SK-N-SH (cell line): ENCODE data around the gene ADCY1. TPM values are rescaled to one million over a fixed set of nuclear protein-coding genes. Genes with fewer than 3 reads are reported as not detected.

ENCODE experiments used
- CTCF ChIA-PET: fragments of 300-600, 350-600 bp; formaldehyde crosslinking; extraction: SDS; loops from one replicate; lab custom pipeline; 2021; lab: Yijun Ruan, JAX
- POLR2A ChIA-PET: fragments of 350-600 bp; sonication (Branson Sonifier 250); formaldehyde crosslinking; extraction: SDS; loops from one replicate; lab custom pipeline; 2020; ENCODE audit warnings: antibody characterized with exemption, inconsistent platforms; lab: Yijun Ruan, JAX
- DNase-seq: peaks from one replicate; pipeline ENCODE4 v3.0.0; 2012
- H2AFZ ChIP-seq: fragments of 200-600 bp; sonication (generic); 2 replicates; pipeline ENCODE4 v1.8.1; 2016; ENCODE audit warnings: antibody characterized with exemption, mild to moderate bottlenecking, low read depth
- H3F3A ChIP-seq: fragments of 200-600 bp; sonication (generic); replicated peaks from 2 replicates; pipeline ENCODE3; 2016; ENCODE audit warnings: antibody characterized with exemption, mild to moderate bottlenecking; ENCODE audit not compliant: insufficient read depth
- H3K27ac ChIP-seq, 2 experiments: fragments of 200-500 bp in 1 of 2; fragments of 200-600 bp in 1 of 2; sonication (Bioruptor generic) in 1 of 2; sonication (generic), shearing (Covaris generic) in 1 of 2; 2 replicates each; pipeline versions ENCODE4 v1.5.1 to v1.6.1; 2014 to 2016; ENCODE audit warnings: low read depth in 2 of 2, inconsistent platforms in 1 of 2, low read length in 1 of 2, mild to moderate bottlenecking in 1 of 2, mixed read lengths in 1 of 2
- H3K27me3 ChIP-seq: fragments of 200-600 bp; sonication (generic), shearing (Covaris generic); 2 replicates; pipeline ENCODE4 v1.6.1; 2016; ENCODE audit warnings: mixed run types; ENCODE audit not compliant: insufficient read depth
- H3K36me3 ChIP-seq, 2 experiments: fragments of 200-500 bp in 1 of 2; fragments of 200-600 bp in 1 of 2; sonication (Bioruptor generic) in 1 of 2; sonication (generic) in 1 of 2; replicated peaks in 1 of 2; 2 replicates each; pipeline versions ENCODE3 to v1.5.1; 2014 to 2016; ENCODE audit warnings: low read length in 1 of 2, mild to moderate bottlenecking in 1 of 2; ENCODE audit not compliant: insufficient read depth in 2 of 2, control insufficient read depth in 1 of 2
- H3K4me1 ChIP-seq, 2 experiments: fragments of 200-500 bp in 1 of 2; fragments of 200-600 bp in 1 of 2; sonication (Bioruptor generic) in 1 of 2; sonication (generic), shearing (Covaris generic) in 1 of 2; 2 replicates each; pipeline versions ENCODE4 v1.5.1 to v1.6.1; 2014 to 2016; ENCODE audit warnings: low read depth in 1 of 2, low read length in 1 of 2, mixed run types in 1 of 2; ENCODE audit not compliant: insufficient read depth in 2 of 2, control insufficient read depth in 1 of 2
- H3K4me2 ChIP-seq: fragments of 200-600 bp; sonication (generic), shearing (Covaris generic); 2 replicates; pipeline ENCODE4 v1.6.1; 2017; ENCODE audit warnings: mixed run types
- H3K4me3 ChIP-seq, 2 experiments: fragments of 200-500 bp in 1 of 2; fragments of 200-600 bp in 1 of 2; sonication (Bioruptor generic) in 1 of 2; sonication (generic), shearing (Covaris generic) in 1 of 2; 2 replicates each; pipeline versions ENCODE4 v1.5.1 to v1.8.1; 2014 to 2016; ENCODE audit warnings: low read depth in 2 of 2, inconsistent platforms in 1 of 2, low read length in 1 of 2, mild to moderate bottlenecking in 1 of 2, mixed read lengths in 1 of 2, moderate library complexity in 1 of 2
- H3K79me2 ChIP-seq: fragments of 200-600 bp; sonication (generic); 2 replicates; pipeline ENCODE4 v1.8.1; 2017; ENCODE audit warnings: mild to moderate bottlenecking; ENCODE audit not compliant: insufficient read depth
- H3K9ac ChIP-seq: fragments of 200-600 bp; sonication (generic); 2 replicates; pipeline ENCODE4 v1.6.1; 2017; ENCODE audit warnings: mixed run types
- H3K9me2 ChIP-seq: fragments of 200-600 bp; sonication (generic); 2 replicates; pipeline ENCODE4 v1.6.1; 2017; ENCODE audit warnings: mixed run types
- H3K9me3 ChIP-seq: fragments of 200-600 bp; sonication (generic); 2 replicates; pipeline ENCODE4 v1.6.1; 2017; ENCODE audit warnings: mixed run types, mild to moderate bottlenecking, moderate library complexity
- H4K20me1 ChIP-seq: fragments of 200-600 bp; sonication (generic); 2 replicates; pipeline ENCODE4 v1.6.1; 2017; ENCODE audit warnings: mild to moderate bottlenecking, mixed run types; ENCODE audit not compliant: insufficient read depth
- ELF1 ChIP-seq: IDR thresholded peaks from 2 replicates; pipeline ENCODE4 v1.4.0; 2012
- EP300 ChIP-seq, 2 experiments: IDR thresholded peaks; 2 replicates each; pipeline versions ENCODE4 v1.4.0 to v1.6.1; 2012; ENCODE audit warnings: borderline replicate concordance in 1 of 2, low read depth in 1 of 2, low read length in 1 of 2
- FOSL2 ChIP-seq: IDR thresholded peaks from 2 replicates; pipeline ENCODE4 v1.4.0; 2012; ENCODE audit warnings: low read depth, mild to moderate bottlenecking, moderate library complexity, borderline replicate concordance
- FOXJ3 ChIP-seq: sonication (generic); formaldehyde crosslinking; IDR thresholded peaks from 2 replicates; pipeline ENCODE4 v1.5.1; 2020; ENCODE audit warnings: mild to moderate bottlenecking, missing genetic modification reagents
- GATA2 ChIP-seq: sonication (generic); formaldehyde crosslinking; IDR thresholded peaks from 2 replicates; pipeline ENCODE4 v1.5.0; 2020; ENCODE audit warnings: mild to moderate bottlenecking, missing genetic modification reagents
- NRF1 ChIP-seq: IDR thresholded peaks from 2 replicates; pipeline ENCODE4 v1.6.1; 2012; ENCODE audit warnings: low read depth, mild to moderate bottlenecking, low read length
- POLR2AphosphoS5 ChIP-seq: IDR thresholded peaks from 2 replicates; pipeline ENCODE4 v1.6.1; 2012; ENCODE audit warnings: low read depth, low read length
- RCOR1 ChIP-seq: fragments of 150-350 bp; IDR thresholded peaks from 2 replicates; pipeline ENCODE4 v1.6.1; 2017; ENCODE audit warnings: antibody characterized with exemption, low read length
- RFX5 ChIP-seq: IDR thresholded peaks from 2 replicates; pipeline ENCODE4 v1.6.1; 2012; ENCODE audit warnings: mild to moderate bottlenecking, improper control_type of control experiment, low read length
- RXRA ChIP-seq: IDR thresholded peaks from 2 replicates; pipeline ENCODE4 v1.4.0; 2012; ENCODE audit warnings: low read depth, mild to moderate bottlenecking, borderline replicate concordance
- TAF1 ChIP-seq: IDR thresholded peaks from 2 replicates; pipeline ENCODE4 v1.6.1; 2012; ENCODE audit warnings: low read depth, mild to moderate bottlenecking, low read length, moderate library complexity, borderline replicate concordance
- TCF12 ChIP-seq: IDR thresholded peaks from 2 replicates; pipeline ENCODE4 v1.4.0; 2012
- WGBS: methylation state at CpG from one replicate; pipeline ENCODE4 v1.1.6; 2017; ENCODE audit warnings: low lambda C conversion rate; 5-methylcytosine and 5-hydroxymethylcytosine counted together
- polyA plus RNA-seq, 3 experiments: library from polyadenylated mRNA; depleted of rRNA; stranded (reverse); fragments of >200 nt; gene quantifications; 2 replicates each; pipeline ENCODE4 v1.2.3, GENCODE V29; 2012
- TF ChIP-seq, protein P1 (sequence below): fragments of 150-350 bp; IDR thresholded peaks from 2 replicates; pipeline ENCODE4 v1.6.1; 2017; ENCODE audit warnings: antibody characterized with exemption, low read length, low read depth, borderline replicate concordance
- TF ChIP-seq, protein P2 (sequence below): IDR thresholded peaks from 2 replicates; pipeline ENCODE4 v1.4.0; 2012; ENCODE audit warnings: low read depth, borderline replicate concordance
- TF ChIP-seq, protein P3 (sequence below): fragments of 200-600 bp; sonication (generic); IDR thresholded peaks from 2 replicates; pipeline ENCODE4 v1.6.1; 2017; ENCODE audit warnings: antibody characterized with exemption, mild to moderate bottlenecking, moderate library complexity
- TF ChIP-seq, protein P4 (sequence below): IDR thresholded peaks from 2 replicates; pipeline ENCODE4 v1.6.1; 2012; ENCODE audit warnings: mild to moderate bottlenecking, low read depth, low read length, moderate library complexity
- TF ChIP-seq, protein P5 (sequence below): fragments of 150-350 bp; IDR thresholded peaks from 2 replicates; pipeline ENCODE4 v1.6.1; 2016; ENCODE audit warnings: mild to moderate bottlenecking, low read depth, low read length
- TF ChIP-seq, protein P6 (sequence below): IDR thresholded peaks from 2 replicates; pipeline ENCODE4; 2012

ADCY1 gene
- polyA plus RNA-seq, 1 of the 3 experiments (the other 2 are of a cell fraction), result 0.16 TPM

DNA sequence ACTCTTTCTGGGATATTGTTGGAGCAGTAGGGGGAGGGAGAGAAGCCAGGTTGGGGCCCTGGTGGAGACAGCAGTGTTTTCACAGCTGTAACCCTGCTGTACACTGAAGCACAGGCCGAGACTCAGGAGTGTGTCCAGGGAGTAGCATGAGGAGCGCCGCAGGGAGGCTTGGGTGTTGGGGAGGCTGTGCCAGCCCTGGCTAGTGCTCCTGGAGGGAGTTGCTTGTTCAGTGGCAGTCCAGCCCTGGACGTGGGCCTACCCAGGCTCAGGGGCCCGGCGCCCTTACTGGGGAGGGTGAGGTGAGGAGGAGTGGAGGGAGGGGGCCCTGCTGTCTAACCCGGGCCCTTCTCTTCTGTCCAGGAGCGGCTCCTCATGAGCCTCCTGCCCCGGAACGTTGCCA, 35.9 kb downstream of the ADCY1 start:
- H3K4me1 ChIP-seq, result peaks cover 0 to 3% of the 10 kb centered on the region in 2 experiments; a peak in 1 of 4 replicates
- H3K36me3 ChIP-seq, result no peaks in the 10 kb centered on the region
- no peaks in the 10 kb centered on the region for H3F3A ChIP-seq
- H3K4me2 ChIP-seq, result no peak overlapping the region
- H3K9me2 ChIP-seq, result 0 out of 2 replicates have a peak, but pooled peaks cover 4% of the 10 kb centered on the region
- H3K4me3 ChIP-seq, result no peak overlapping the region
- no peaks in the 10 kb centered on the region for H3K79me2 ChIP-seq
- H4K20me1 ChIP-seq, result no peaks in the 10 kb centered on the region
- H2AFZ ChIP-seq, result no peak overlapping the region
- TF ChIP-seq TCF12 (no peak), EP300 (IDR thresholded peaks at IDR 0.05; ENCODE audit: borderline replicate concordance in 1 of 2, low read depth in 1 of 2, low read length in 1 of 2) (no peak), FOXJ3 (CRISPR knock-in tag) (no peak), RXRA (no peak), GATA2 (CRISPR knock-in tag) (no peak), POLR2AphosphoS5 (no peak)
- TF ChIP-seq, protein P1, sequence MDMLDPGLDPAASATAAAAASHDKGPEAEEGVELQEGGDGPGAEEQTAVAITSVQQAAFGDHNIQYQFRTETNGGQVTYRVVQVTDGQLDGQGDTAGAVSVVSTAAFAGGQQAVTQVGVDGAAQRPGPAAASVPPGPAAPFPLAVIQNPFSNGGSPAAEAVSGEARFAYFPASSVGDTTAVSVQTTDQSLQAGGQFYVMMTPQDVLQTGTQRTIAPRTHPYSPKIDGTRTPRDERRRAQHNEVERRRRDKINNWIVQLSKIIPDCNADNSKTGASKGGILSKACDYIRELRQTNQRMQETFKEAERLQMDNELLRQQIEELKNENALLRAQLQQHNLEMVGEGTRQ, result no peak
- TF ChIP-seq, protein P2, sequence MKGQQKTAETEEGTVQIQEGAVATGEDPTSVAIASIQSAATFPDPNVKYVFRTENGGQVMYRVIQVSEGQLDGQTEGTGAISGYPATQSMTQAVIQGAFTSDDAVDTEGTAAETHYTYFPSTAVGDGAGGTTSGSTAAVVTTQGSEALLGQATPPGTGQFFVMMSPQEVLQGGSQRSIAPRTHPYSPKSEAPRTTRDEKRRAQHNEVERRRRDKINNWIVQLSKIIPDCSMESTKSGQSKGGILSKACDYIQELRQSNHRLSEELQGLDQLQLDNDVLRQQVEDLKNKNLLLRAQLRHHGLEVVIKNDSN, result no peak
- TF ChIP-seq, all 33 proteins: peak for 0
- DNase-seq, result no peak
- ChIA-PET CTCF (no interaction called here), POLR2A (no interaction called here)
- Histone ChIP-seq H3K27ac (no peak overlapping the region), H3K27me3 (no peaks in the 10 kb centered on the region), H3K9me3 (0 out of 2 replicates have a peak, but pooled peaks cover 6% of the 10 kb centered on the region), H3K9ac (no peak overlapping the region)
- 63% methylated on average over 10 of the region's 10 CpGs for WGBS

DNA sequence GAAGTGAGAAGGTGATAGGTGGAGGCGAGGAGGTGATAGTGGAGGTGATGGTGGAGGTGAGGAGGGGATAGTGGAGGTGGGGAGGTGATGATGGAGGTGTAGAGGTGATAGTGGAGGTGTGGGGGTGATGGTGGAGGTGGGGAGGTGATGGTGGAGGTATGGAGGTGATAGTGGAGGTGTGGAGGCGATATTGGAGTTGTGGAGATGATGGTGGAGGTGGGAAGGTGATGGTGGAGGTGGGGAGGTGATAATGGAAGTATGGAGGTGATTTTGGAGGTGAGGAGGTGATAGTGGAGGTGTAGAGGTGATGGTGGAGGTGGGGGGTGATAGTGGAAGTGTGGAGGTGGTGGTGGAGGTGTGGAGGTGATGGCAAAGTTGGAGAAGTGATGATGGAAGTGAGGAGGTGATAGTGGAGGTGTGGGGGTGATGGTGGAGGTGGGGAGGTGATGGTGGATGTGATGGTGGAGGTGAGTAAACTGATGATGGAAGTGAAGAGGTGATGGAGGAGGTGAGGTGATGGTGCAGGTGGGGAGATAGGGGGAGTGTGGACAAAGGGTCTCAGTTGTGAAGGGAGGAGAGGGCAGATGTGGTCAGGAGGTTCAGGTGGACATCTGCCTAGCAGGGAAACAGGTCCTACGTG, 36.6 kb downstream of the ADCY1 start:
- Histone ChIP-seq H3K9ac (no peak overlapping the region), H3F3A (no peaks in the 10 kb centered on the region), H3K27ac (no peak overlapping the region), H3K79me2 (no peaks in the 10 kb centered on the region), H4K20me1 (no peaks in the 10 kb centered on the region), H2AFZ (no peak overlapping the region), H3K36me3 (no peaks in the 10 kb centered on the region), H3K4me1 (peaks cover 0 to 3% of the 10 kb centered on the region in 2 experiments; a peak in 1 of 4 replicates), H3K9me3 (0 out of 2 replicates have a peak, but pooled peaks cover 6% of the 10 kb centered on the region), H3K4me3 (no peak overlapping the region), H3K27me3 (no peaks in the 10 kb centered on the region), H3K9me2 (0 out of 2 replicates have a peak, but pooled peaks cover 4% of the 10 kb centered on the region), H3K4me2 (no peak overlapping the region)
- ChIA-PET CTCF (no interaction called here), POLR2A (no interaction called here)
- TF ChIP-seq ELF1, result no peak
- TF ChIP-seq, protein P3, sequence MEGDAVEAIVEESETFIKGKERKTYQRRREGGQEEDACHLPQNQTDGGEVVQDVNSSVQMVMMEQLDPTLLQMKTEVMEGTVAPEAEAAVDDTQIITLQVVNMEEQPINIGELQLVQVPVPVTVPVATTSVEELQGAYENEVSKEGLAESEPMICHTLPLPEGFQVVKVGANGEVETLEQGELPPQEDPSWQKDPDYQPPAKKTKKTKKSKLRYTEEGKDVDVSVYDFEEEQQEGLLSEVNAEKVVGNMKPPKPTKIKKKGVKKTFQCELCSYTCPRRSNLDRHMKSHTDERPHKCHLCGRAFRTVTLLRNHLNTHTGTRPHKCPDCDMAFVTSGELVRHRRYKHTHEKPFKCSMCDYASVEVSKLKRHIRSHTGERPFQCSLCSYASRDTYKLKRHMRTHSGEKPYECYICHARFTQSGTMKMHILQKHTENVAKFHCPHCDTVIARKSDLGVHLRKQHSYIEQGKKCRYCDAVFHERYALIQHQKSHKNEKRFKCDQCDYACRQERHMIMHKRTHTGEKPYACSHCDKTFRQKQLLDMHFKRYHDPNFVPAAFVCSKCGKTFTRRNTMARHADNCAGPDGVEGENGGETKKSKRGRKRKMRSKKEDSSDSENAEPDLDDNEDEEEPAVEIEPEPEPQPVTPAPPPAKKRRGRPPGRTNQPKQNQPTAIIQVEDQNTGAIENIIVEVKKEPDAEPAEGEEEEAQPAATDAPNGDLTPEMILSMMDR, result no peak
- TF ChIP-seq, protein P4, sequence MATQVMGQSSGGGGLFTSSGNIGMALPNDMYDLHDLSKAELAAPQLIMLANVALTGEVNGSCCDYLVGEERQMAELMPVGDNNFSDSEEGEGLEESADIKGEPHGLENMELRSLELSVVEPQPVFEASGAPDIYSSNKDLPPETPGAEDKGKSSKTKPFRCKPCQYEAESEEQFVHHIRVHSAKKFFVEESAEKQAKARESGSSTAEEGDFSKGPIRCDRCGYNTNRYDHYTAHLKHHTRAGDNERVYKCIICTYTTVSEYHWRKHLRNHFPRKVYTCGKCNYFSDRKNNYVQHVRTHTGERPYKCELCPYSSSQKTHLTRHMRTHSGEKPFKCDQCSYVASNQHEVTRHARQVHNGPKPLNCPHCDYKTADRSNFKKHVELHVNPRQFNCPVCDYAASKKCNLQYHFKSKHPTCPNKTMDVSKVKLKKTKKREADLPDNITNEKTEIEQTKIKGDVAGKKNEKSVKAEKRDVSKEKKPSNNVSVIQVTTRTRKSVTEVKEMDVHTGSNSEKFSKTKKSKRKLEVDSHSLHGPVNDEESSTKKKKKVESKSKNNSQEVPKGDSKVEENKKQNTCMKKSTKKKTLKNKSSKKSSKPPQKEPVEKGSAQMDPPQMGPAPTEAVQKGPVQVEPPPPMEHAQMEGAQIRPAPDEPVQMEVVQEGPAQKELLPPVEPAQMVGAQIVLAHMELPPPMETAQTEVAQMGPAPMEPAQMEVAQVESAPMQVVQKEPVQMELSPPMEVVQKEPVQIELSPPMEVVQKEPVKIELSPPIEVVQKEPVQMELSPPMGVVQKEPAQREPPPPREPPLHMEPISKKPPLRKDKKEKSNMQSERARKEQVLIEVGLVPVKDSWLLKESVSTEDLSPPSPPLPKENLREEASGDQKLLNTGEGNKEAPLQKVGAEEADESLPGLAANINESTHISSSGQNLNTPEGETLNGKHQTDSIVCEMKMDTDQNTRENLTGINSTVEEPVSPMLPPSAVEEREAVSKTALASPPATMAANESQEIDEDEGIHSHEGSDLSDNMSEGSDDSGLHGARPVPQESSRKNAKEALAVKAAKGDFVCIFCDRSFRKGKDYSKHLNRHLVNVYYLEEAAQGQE, result no peak
- TF ChIP-seq TAF1, result no peak
- TF ChIP-seq NRF1, result no peak
- no peak for TF ChIP-seq RFX5
- TF ChIP-seq, protein P5, sequence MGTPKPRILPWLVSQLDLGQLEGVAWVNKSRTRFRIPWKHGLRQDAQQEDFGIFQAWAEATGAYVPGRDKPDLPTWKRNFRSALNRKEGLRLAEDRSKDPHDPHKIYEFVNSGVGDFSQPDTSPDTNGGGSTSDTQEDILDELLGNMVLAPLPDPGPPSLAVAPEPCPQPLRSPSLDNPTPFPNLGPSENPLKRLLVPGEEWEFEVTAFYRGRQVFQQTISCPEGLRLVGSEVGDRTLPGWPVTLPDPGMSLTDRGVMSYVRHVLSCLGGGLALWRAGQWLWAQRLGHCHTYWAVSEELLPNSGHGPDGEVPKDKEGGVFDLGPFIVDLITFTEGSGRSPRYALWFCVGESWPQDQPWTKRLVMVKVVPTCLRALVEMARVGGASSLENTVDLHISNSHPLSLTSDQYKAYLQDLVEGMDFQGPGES, result no peak
- no peak for TF ChIP-seq POLR2AphosphoS5
- TF ChIP-seq RCOR1, result no peak
- TF ChIP-seq, protein P6, sequence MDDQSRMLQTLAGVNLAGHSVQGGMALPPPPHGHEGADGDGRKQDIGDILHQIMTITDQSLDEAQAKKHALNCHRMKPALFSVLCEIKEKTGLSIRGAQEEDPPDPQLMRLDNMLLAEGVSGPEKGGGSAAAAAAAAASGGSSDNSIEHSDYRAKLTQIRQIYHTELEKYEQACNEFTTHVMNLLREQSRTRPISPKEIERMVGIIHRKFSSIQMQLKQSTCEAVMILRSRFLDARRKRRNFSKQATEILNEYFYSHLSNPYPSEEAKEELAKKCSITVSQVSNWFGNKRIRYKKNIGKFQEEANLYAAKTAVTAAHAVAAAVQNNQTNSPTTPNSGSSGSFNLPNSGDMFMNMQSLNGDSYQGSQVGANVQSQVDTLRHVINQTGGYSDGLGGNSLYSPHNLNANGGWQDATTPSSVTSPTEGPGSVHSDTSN, result no peak
- no peak for TF ChIP-seq EP300 (IDR thresholded peaks at IDR 0.05; ENCODE audit: borderline replicate concordance in 1 of 2, low read depth in 1 of 2, low read length in 1 of 2)
- no peak for TF ChIP-seq FOSL2
- no peak for DNase-seq
- WGBS, result 38% methylated on average over 3 of the region's 3 CpGs
